Activated B cell treated with CpG ODN at 0.5 μM for 24 hours (primary cell): ENCODE data around the gene SLC16A3. TPM values are rescaled to one million over a fixed set of nuclear protein-coding genes. Genes with fewer than 3 reads are reported as not detected.

ENCODE experiments used
- ATAC-seq: fragments of 200-7000 bp; cut with Tn5 transposase; one replicate; pipeline ENCODE4 v1.10.0; 2021; ENCODE audit warnings: low read depth, mild to moderate bottlenecking, moderate library complexity
- CTCF ChIA-PET: fragments of 350-600 bp; sonication (Branson Sonifier 250); formaldehyde crosslinking; loops from one replicate; lab custom pipeline; 2021; ENCODE audit warnings: antibody characterized with exemption; lab: Charles Lee
- POLR2A ChIA-PET: fragments of 350-600 bp; sonication (Branson Sonifier 250); formaldehyde crosslinking; loops from one replicate; lab custom pipeline; 2021; ENCODE audit warnings: antibody characterized with exemption; lab: Charles Lee
- DNase-seq: peaks from one replicate; pipeline ENCODE4 v3.0.0; 2022
- H3K27ac Mint-ChIP-seq: one replicate; pipeline ENCODE4 v1.8.0; 2020; ENCODE audit warnings: mixed read lengths
- H3K27me3 Mint-ChIP-seq: one replicate; pipeline ENCODE4 v1.8.0; 2021; ENCODE audit warnings: mixed read lengths
- H3K36me3 Mint-ChIP-seq: one replicate; pipeline ENCODE4 v1.8.0; 2021; ENCODE audit warnings: low read depth, mixed read lengths
- H3K4me1 Mint-ChIP-seq: one replicate; pipeline ENCODE4 v1.8.0; 2021; ENCODE audit warnings: mixed read lengths
- H3K4me3 Mint-ChIP-seq: one replicate; pipeline ENCODE4 v1.8.0; 2020; ENCODE audit warnings: mild to moderate bottlenecking, mixed read lengths
- H3K9me3 Mint-ChIP-seq: one replicate; pipeline ENCODE4 v1.8.0; 2020; ENCODE audit warnings: mixed read lengths
- CTCF ChIP-seq: fragments of 200-600 bp; IDR thresholded peaks from one replicate; pipeline ENCODE4 v1.8.0; 2022; ENCODE audit warnings: antibody characterized with exemption, mild to moderate bottlenecking
- intact Hi-C: fragments of 100-400 bp; cut with micrococcal nuclease; formaldehyde crosslinking; loops from one replicate; pipeline ENCODE4 v1.15.1; 2024
- total RNA-seq: library from RNA; stranded (reverse); gene quantifications from 2 replicates; pipeline ENCODE4 v1.2.3, GENCODE V29; 2022

Gene SLC16A3
- total RNA-seq, 1 donor from 2014 or later: 24.6 TPM

- Mint-ChIP-seq H3K27ac (peak overlapping the region; percentile 82), H3K27me3 (no peaks in the 10 kb centered on the region), H3K4me1 (peaks cover 17% of the 10 kb centered on the region), H3K9me3 (no peaks in the 10 kb centered on the region), H3K36me3 (no peaks in the 10 kb centered on the region), H3K4me3 (peak overlapping the region; percentile 87)
- ATAC-seq: no peak
- POLR2A ChIA-PET: interaction anchor here (0.8 to 4.0 kb wide), 6 partner anchors 10 to 207 kb away, joined by 4 to 60 read pairs (median 12); partner anchors contain the start of genes CCDC57 and CSNK1D
- DNase-seq: no peak
- CTCF ChIA-PET: interaction anchor here (1.5 kb wide), 1 partner anchor 22 kb away, joined by 3 read pairs; no protein-coding TSS in a partner anchor
- TF ChIP-seq CTCF: no peak
- intact Hi-C loops: loop anchor here (1.0 to 5.0 kb wide), 4 partner anchors 11 to 190 kb away; partner anchors contain the start of genes CCDC57 and DCXR
These were observed 1.1 kb upstream of the SLC16A3 start for GRCh38 chr17:82227629-82228277.

GRCh38 chr17:82228278-82228841 lies 482 bp upstream of the SLC16A3 start:
- no peak for TF ChIP-seq CTCF
- H3K9me3 Mint-ChIP-seq: no peaks in the 10 kb centered on the region
- peak; percentile 69 for DNase-seq
- H3K4me3 Mint-ChIP-seq: peak overlapping the region; percentile 87
- POLR2A ChIA-PET: interaction anchor here (0.5 to 4.0 kb wide), 13 partner anchors 9 to 721 kb away, joined by 3 to 60 read pairs (median 4); partner anchors contain the start of genes CCDC57, CENPX, CSNK1D and DCXR
- H3K4me1 Mint-ChIP-seq: peaks cover 23% of the 10 kb centered on the region
- no peaks in the 10 kb centered on the region for H3K27me3 Mint-ChIP-seq
- CTCF ChIA-PET: interaction anchor here (2.0 kb wide), 1 partner anchor 22 kb away, joined by 8 read pairs; no protein-coding TSS in a partner anchor
- ATAC-seq: peak; percentile 59
- intact Hi-C loops: loop anchor here (1.0 to 5.0 kb wide), 4 partner anchors 12 to 191 kb away; partner anchors contain the start of genes CCDC57 and DCXR
- no peaks in the 10 kb centered on the region for H3K36me3 Mint-ChIP-seq
- peak overlapping the region; percentile 82 for H3K27ac Mint-ChIP-seq

- no peak for TF ChIP-seq CTCF
- Mint-ChIP-seq H3K27me3 (no peaks in the 10 kb centered on the region), H3K27ac (peak overlapping the region; percentile 50), H3K4me1 (peaks cover 32% of the 10 kb centered on the region), H3K4me3 (peak overlapping the region; percentile 78), H3K36me3 (no peaks in the 10 kb centered on the region), H3K9me3 (no peaks in the 10 kb centered on the region)
- ATAC-seq: no peak
- ChIA-PET CTCF (interaction anchor here (2.0 kb wide), 1 partner anchor 24 kb away, joined by 8 read pairs; no protein-coding TSS in a partner anchor), POLR2A (interaction anchor here (0.9 to 4.0 kb wide), 8 partner anchors 10 to 193 kb away, joined by 3 to 60 read pairs (median 10); partner anchors contain the start of genes CCDC57 and DCXR)
- intact Hi-C loops: loop anchor here (1.0 to 10.0 kb wide), 4 partner anchors 24 to 325 kb away; partner anchors contain the start of gene DCXR
- no peak for DNase-seq
These were observed 1.1 kb downstream of the SLC16A3 start for GRCh38 chr17:82229698-82230608.

GRCh38 chr17:82230609-82231311 lies 1.9 kb downstream of the SLC16A3 start:
- Mint-ChIP-seq H3K27me3 (no peaks in the 10 kb centered on the region), H3K4me3 (peak overlapping the region; percentile 78), H3K27ac (no peak overlapping the region), H3K9me3 (no peaks in the 10 kb centered on the region), H3K36me3 (no peaks in the 10 kb centered on the region), H3K4me1 (peaks cover 33% of the 10 kb centered on the region)
- TF ChIP-seq CTCF: no peak
- DNase-seq (peak; percentile 68), ATAC-seq (peak; percentile 49)
- CTCF ChIA-PET: interaction anchor here (2.0 kb wide), 1 partner anchor 25 kb away, joined by 8 read pairs; no protein-coding TSS in a partner anchor
- intact Hi-C loops: loop anchor here (10.0 kb wide), 1 partner anchor 324 kb away; no protein-coding TSS in a partner anchor
- POLR2A ChIA-PET: interaction anchor here (0.9 to 4.0 kb wide), 6 partner anchors 15 to 193 kb away, joined by 3 to 60 read pairs (median 8); partner anchors contain the start of genes CCDC57 and DCXR
